Mesendoderm (in vitro differentiated cells): ENCODE data around the gene EPAS1.

Source experiments
- DNase-seq: peaks from one replicate; pipeline ENCODE4 v3.0.0; 2013
- H2AK5ac ChIP-seq: 2 replicates; pipeline ENCODE4 v1.6.1; 2013; ENCODE audit warnings: low read length, inconsistent platforms
- H2BK120ac ChIP-seq: 2 replicates; pipeline ENCODE4 v1.6.1; 2013; ENCODE audit warnings: low read depth, mild to moderate bottlenecking, low read length, moderate library complexity, mixed read lengths
- H2BK15ac ChIP-seq: replicated peaks from 2 replicates; pipeline ENCODE4 v1.6.1; 2013; ENCODE audit warnings: low read depth, mild to moderate bottlenecking, moderate library complexity
- H2BK5ac ChIP-seq: 2 replicates; pipeline ENCODE4 v1.6.1; 2013; ENCODE audit warnings: low read length, inconsistent platforms
- H3K18ac ChIP-seq: 2 replicates; pipeline ENCODE4 v1.6.1; 2013; ENCODE audit warnings: mild to moderate bottlenecking, low read length, mixed read lengths
- H3K23ac ChIP-seq: one replicate; pipeline ENCODE4 v1.6.1; 2013; ENCODE audit warnings: low read length
- H3K27ac ChIP-seq: 2 replicates; pipeline ENCODE4 v1.5.1; 2013; ENCODE audit warnings: low read depth, mild to moderate bottlenecking, inconsistent platforms, low read length, moderate library complexity
- H3K27me3 ChIP-seq: 2 replicates; pipeline ENCODE4 v1.6.1; 2013; ENCODE audit warnings: low read length, control low read depth, mild to moderate bottlenecking, inconsistent platforms; ENCODE audit not compliant: insufficient read depth, poor library complexity
- H3K36me3 ChIP-seq: 2 replicates; pipeline ENCODE4 v1.6.1; 2013; ENCODE audit warnings: low read length, inconsistent platforms; ENCODE audit not compliant: control insufficient read depth, insufficient read depth
- H3K4ac ChIP-seq: one replicate; pipeline ENCODE4 v1.6.1; 2013; ENCODE audit warnings: low read depth, mild to moderate bottlenecking, low read length, moderate library complexity
- H3K4me1 ChIP-seq: 2 replicates; pipeline ENCODE4 v1.6.1; 2013; ENCODE audit warnings: low read depth, low read length, inconsistent platforms; ENCODE audit not compliant: control insufficient read depth
- H3K4me2 ChIP-seq: 2 replicates; pipeline ENCODE4 v1.6.1; 2013; ENCODE audit warnings: low read length
- H3K4me3 ChIP-seq: 2 replicates; pipeline ENCODE4 v1.5.1; 2013; ENCODE audit warnings: mild to moderate bottlenecking, low read length
- H3K56ac ChIP-seq: one replicate; pipeline ENCODE4 v1.6.1; 2013; ENCODE audit warnings: low read length
- H3K79me1 ChIP-seq: 2 replicates; pipeline ENCODE4 v1.6.1; 2013; ENCODE audit warnings: low read length, inconsistent platforms
- H3K79me2 ChIP-seq: 2 replicates; pipeline ENCODE4 v1.6.1; 2013; ENCODE audit warnings: mild to moderate bottlenecking, low read length; ENCODE audit not compliant: control insufficient read depth, insufficient read depth
- H3K9ac ChIP-seq: 2 replicates; pipeline ENCODE4 v1.6.1; 2013; ENCODE audit warnings: low read length, inconsistent platforms
- H4K5ac ChIP-seq: one replicate; pipeline ENCODE4 v1.6.1; 2013; ENCODE audit warnings: low read length
- H4K8ac ChIP-seq: one replicate; pipeline ENCODE4 v1.6.1; 2013; ENCODE audit warnings: low read depth, mild to moderate bottlenecking, control low read depth, low read length, moderate library complexity
- WGBS: extraction: QIAGEN DNeasy Blood & Tissue Kit; methylation state at CpG from one replicate; pipeline ENCODE4 v1.1.7; 2013; ENCODE audit warnings: low lambda C conversion rate, missing lambda C conversion rate; ENCODE audit not compliant: insufficient coverage; ENCODE audit errors: extremely low coverage; 5-methylcytosine and 5-hydroxymethylcytosine counted together

Gene EPAS1

DNA sequence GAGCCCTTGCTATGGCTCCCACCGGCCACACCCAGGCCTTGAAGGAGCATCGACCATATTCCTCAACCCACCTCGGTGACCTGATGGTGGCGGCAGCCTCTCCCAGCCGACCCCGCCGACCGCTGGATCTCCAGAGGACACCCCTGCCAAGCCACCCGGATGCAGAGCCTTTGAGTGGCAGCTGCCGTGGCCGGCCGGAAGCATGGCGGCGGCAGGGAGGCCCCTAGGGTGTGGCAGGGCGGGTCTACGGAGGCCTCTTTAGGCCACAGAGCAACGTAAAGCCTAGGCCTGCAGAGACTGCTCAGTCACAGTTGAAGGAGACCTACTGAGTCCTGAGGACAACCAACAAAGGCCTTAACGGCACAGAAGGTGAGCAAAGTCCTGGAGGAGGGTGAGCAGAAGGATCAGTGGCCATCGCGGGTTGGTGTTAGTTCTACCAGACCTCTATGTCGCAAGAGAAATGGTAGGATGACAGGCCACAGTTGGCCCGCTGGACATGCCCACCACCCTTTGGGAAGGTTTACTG lies 131.8 kb downstream of the EPAS1 start:
- Histone ChIP-seq H4K5ac (no peak overlapping the region), H3K27me3 (no peaks in the 10 kb centered on the region), H2AK5ac (no peak overlapping the region), H3K4ac (no peak overlapping the region), H4K8ac (no peak overlapping the region), H3K36me3 (no peaks in the 10 kb centered on the region), H3K23ac (no peak overlapping the region), H3K27ac (no peak overlapping the region), H3K79me2 (no peaks in the 10 kb centered on the region), H2BK120ac (no peak overlapping the region), H3K56ac (no peak overlapping the region), H3K18ac (no peak overlapping the region), H2BK5ac (no peak overlapping the region), H3K79me1 (no peaks in the 10 kb centered on the region), H3K4me2 (no peak overlapping the region), H3K9ac (no peak overlapping the region), H3K4me3 (no peak overlapping the region), H2BK15ac (no peak overlapping the region), H3K4me1 (no peaks in the 10 kb centered on the region)
- DNase-seq: no peak
- no CpG with 5 or more reads among the region's 22 CpGs for WGBS

- H2AK5ac ChIP-seq: no peak overlapping the region
- H3K4me1 ChIP-seq: no peaks in the 10 kb centered on the region
- no peak for DNase-seq
- H3K23ac ChIP-seq: no peak overlapping the region
- H3K79me2 ChIP-seq: no peaks in the 10 kb centered on the region
- no peak overlapping the region for H3K18ac ChIP-seq
- H3K4me2 ChIP-seq: no peak overlapping the region
- H3K9ac ChIP-seq: no peak overlapping the region
- no peak overlapping the region for H3K4ac ChIP-seq
- no peak overlapping the region for H2BK120ac ChIP-seq
- no peak overlapping the region for H3K4me3 ChIP-seq
- no peak overlapping the region for H4K8ac ChIP-seq
- no peak overlapping the region for H3K27ac ChIP-seq
- no peaks in the 10 kb centered on the region for H3K27me3 ChIP-seq
- H3K56ac ChIP-seq: no peak overlapping the region
- no peak overlapping the region for H2BK5ac ChIP-seq
- H3K36me3 ChIP-seq: no peaks in the 10 kb centered on the region
- no peaks in the 10 kb centered on the region for H3K79me1 ChIP-seq
- H2BK15ac ChIP-seq: no peak overlapping the region
- H4K5ac ChIP-seq: no peak overlapping the region
- no CpG with 5 or more reads among the region's 1 CpG for WGBS
These were observed 133.2 kb downstream of the EPAS1 start for GRCh38 chr2:46430413-46430812.

GRCh38 chr2:46430992-46431391 lies 133.8 kb downstream of the EPAS1 start:
- Histone ChIP-seq H3K4me3 (no peak overlapping the region), H2BK120ac (no peak overlapping the region), H3K27ac (no peak overlapping the region), H3K23ac (no peak overlapping the region), H3K79me2 (no peaks in the 10 kb centered on the region), H2AK5ac (no peak overlapping the region), H3K79me1 (no peaks in the 10 kb centered on the region), H3K9ac (no peak overlapping the region), H2BK5ac (no peak overlapping the region), H3K36me3 (no peaks in the 10 kb centered on the region), H4K8ac (no peak overlapping the region), H3K27me3 (no peaks in the 10 kb centered on the region), H3K56ac (no peak overlapping the region), H4K5ac (no peak overlapping the region), H3K4me1 (no peaks in the 10 kb centered on the region), H3K4ac (no peak overlapping the region), H3K4me2 (no peak overlapping the region), H2BK15ac (no peak overlapping the region), H3K18ac (no peak overlapping the region)
- no CpG with 5 or more reads among the region's 1 CpG for WGBS
- no peak for DNase-seq

DNA sequence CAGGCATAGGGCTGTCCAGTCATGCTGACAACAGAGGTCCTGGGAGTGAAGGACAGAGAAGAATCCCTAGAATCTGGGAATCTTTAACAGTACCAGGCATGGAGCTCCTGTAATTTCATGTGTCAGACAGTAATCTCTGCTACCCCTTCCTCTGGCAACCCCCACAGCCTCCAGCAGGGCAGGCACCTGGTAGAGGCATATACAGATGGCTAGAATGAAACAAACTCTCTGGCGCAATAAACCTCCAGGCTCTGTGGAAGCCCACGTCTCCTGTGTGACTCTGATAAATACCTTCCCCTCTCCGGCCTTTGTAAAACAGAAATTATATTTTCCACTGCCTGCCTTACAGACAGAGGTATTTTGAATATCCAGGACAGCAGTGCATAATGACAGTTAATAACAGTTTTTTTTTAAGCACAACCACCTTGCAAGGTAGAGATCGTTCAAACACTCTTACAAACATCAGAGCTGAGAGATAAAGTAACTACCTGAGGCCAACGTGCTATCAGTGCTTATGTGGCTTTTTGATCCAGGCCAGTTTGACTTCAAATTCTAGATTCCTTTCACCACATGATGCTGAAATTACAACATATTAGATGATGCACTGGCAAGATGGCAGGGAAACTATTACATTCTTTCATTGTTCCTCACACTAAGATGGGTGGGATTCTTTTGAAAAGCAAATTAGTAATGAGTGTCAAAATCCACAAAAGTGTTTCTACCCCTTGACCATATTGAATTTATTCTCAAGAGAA lies 134.5 kb downstream of the EPAS1 start:
- Histone ChIP-seq H3K4me3 (no peak overlapping the region), H4K8ac (no peak overlapping the region), H3K79me1 (no peaks in the 10 kb centered on the region), H2BK120ac (no peak overlapping the region), H3K4me2 (no peak overlapping the region), H3K4me1 (no peaks in the 10 kb centered on the region), H2BK15ac (no peak overlapping the region), H2AK5ac (no peak overlapping the region), H3K9ac (no peak overlapping the region), H3K79me2 (no peaks in the 10 kb centered on the region), H3K23ac (no peak overlapping the region), H4K5ac (no peak overlapping the region), H3K27me3 (no peaks in the 10 kb centered on the region), H3K27ac (no peak overlapping the region), H3K36me3 (no peaks in the 10 kb centered on the region), H3K56ac (no peak overlapping the region), H3K4ac (no peak overlapping the region), H3K18ac (peak overlapping the region; percentile 18), H2BK5ac (no peak overlapping the region)
- no CpG with 5 or more reads among the region's 5 CpGs for WGBS
- DNase-seq: peak; percentile 3

DNA sequence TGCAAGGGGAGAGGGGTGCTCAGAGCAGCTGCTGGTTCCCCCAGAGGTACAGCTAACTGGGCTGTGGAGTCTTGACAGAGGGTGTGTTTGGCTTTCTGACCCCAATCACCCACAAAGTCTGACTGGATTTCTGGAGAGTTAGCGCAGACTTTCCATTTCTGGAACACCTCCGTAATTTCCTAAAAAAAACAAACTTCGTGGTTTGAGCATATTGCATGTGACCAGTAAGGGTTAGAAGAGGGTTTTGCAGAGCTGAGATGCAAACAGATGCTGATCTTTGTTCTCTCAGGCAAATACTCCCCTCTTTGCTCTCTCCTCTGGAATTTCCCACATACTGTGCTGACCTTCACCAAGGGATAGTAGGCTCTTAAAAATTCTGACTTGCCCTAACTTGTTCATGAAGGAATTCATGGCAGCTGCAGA lies 137.7 kb downstream of the EPAS1 start:
- Histone ChIP-seq H4K8ac (no peak overlapping the region), H3K23ac (no peak overlapping the region), H3K27ac (no peak overlapping the region), H2BK15ac (no peak overlapping the region), H3K18ac (no peak overlapping the region), H3K4me1 (no peaks in the 10 kb centered on the region), H3K4me3 (no peak overlapping the region), H3K79me1 (no peaks in the 10 kb centered on the region), H3K79me2 (no peaks in the 10 kb centered on the region), H4K5ac (no peak overlapping the region), H2BK120ac (no peak overlapping the region), H2BK5ac (no peak overlapping the region), H3K4ac (peak overlapping the region; percentile 16), H2AK5ac (no peak overlapping the region), H3K56ac (no peak overlapping the region), H3K36me3 (no peaks in the 10 kb centered on the region), H3K4me2 (no peak overlapping the region), H3K9ac (no peak overlapping the region), H3K27me3 (no peaks in the 10 kb centered on the region)
- peak; percentile 37 for DNase-seq
- no CpG with 5 or more reads among the region's 3 CpGs for WGBS

DNA sequence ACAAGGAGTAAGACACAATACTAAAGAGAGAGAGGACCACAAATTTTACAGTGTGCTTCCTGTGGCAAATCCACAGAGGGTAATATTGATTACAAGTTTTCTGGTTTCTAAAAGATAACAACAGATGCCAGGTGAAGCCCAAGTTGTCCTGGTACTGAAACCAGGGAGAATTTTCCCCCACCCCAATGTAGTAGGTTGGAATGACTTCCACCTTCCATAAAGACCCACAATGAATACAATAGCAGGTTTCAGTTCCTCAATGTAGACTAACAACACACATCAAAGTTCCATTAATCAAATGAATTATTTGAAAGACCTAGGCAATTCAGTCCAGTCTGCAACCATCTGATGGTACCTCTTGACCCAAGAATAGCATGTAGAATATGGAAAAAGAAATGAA lies 138.1 kb downstream of the EPAS1 start:
- H3K27me3 ChIP-seq: no peaks in the 10 kb centered on the region
- no peak overlapping the region for H2BK15ac ChIP-seq
- H4K8ac ChIP-seq: no peak overlapping the region
- H2BK5ac ChIP-seq: no peak overlapping the region
- no peaks in the 10 kb centered on the region for H3K79me1 ChIP-seq
- no peak overlapping the region for H3K4me3 ChIP-seq
- no peak overlapping the region for H3K27ac ChIP-seq
- no peaks in the 10 kb centered on the region for H3K4me1 ChIP-seq
- no peak overlapping the region for H3K23ac ChIP-seq
- H2BK120ac ChIP-seq: no peak overlapping the region
- H3K56ac ChIP-seq: no peak overlapping the region
- H3K79me2 ChIP-seq: no peaks in the 10 kb centered on the region
- no peak overlapping the region for H4K5ac ChIP-seq
- H2AK5ac ChIP-seq: no peak overlapping the region
- no peaks in the 10 kb centered on the region for H3K36me3 ChIP-seq
- no peak for DNase-seq
- no peak overlapping the region for H3K9ac ChIP-seq
- no peak overlapping the region for H3K4me2 ChIP-seq
- H3K4ac ChIP-seq: peak overlapping the region; percentile 36
- no peak overlapping the region for H3K18ac ChIP-seq
